Left ventricle myocardium inferior (tissue), 1 donor: Measurements from ENCODE around the gene KBTBD12. TPM values are rescaled to one million over a fixed set of nuclear protein-coding genes. Genes with fewer than 3 reads are reported as not detected.
A peak's percentile ranks its signal among the peaks of the same experiment; 100 is the strongest.

Experiments
- DNase-seq: peaks from one replicate; pipeline ENCODE4 v3.0.0-alpha.2; 2020
- H3K27ac ChIP-seq: fragments of 200-600 bp; replicated peaks from 2 replicates; pipeline ENCODE4 v1.8.0; 2021
- H3K27me3 ChIP-seq: fragments of 200-600 bp; 2 replicates; pipeline ENCODE4 v1.8.0; 2021; ENCODE audit warnings: low read depth
- H3K36me3 ChIP-seq: fragments of 200-600 bp; 2 replicates; pipeline ENCODE4 v1.8.0; 2021
- H3K4me1 ChIP-seq: fragments of 200-600 bp; 2 replicates; pipeline ENCODE4 v1.8.0; 2021
- H3K4me3 ChIP-seq: fragments of 200-600 bp; 2 replicates; pipeline ENCODE4 v1.8.0; 2021; ENCODE audit warnings: mild to moderate bottlenecking, moderate library complexity
- H3K9me3 ChIP-seq: fragments of 200-600 bp; replicated peaks from 2 replicates; pipeline ENCODE4 v1.8.0; 2021
- intact Hi-C: fragments of 100-400 bp; cut with micrococcal nuclease; formaldehyde crosslinking; loops from one replicate; pipeline ENCODE4 v1.11.0; 2022
- total RNA-seq: library from RNA; stranded (reverse); fragmentation: NEBNext Ultra II Directional; extraction: Animal tissue kit (Norgen Biotek cat#: 25700); gene quantifications from one replicate; pipeline ENCODE4 v1.2.1, GENCODE V29; 2021
- TF ChIP-seq, protein P1 (sequence below): fragments of 200-600 bp; IDR thresholded peaks from 2 replicates; pipeline ENCODE4 v1.8.0; 2021; ENCODE audit warnings: antibody characterized with exemption, mild to moderate bottlenecking, borderline replicate concordance
- donor health status: DM: no; HTN: yes; CAD: no; lungs with severe emphysema.

KBTBD12 gene
- total RNA-seq, 1 donor from 2014 or later, result 41.8 TPM

DNA sequence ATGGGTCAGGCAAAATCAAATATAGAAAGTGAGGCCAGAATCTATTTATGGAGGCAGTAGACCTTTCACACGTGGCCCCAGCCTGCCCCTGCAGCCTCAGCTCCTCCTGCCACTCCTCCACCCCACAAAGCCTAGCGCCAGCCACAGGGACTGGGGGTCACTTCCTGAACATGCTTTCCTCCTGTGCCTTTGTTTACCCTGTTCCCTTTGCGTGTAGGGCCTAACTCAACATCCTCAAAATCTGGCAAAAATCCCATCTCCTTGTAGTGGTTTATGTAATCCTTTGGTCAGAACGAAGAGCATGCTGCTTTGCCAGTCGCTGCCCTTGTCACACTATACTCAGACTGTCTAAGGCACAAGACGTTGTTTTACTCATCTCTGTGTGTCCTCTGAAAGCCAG is 39.6 kb downstream of the KBTBD12 start:
- Histone ChIP-seq H3K4me1 (peaks cover 44% of the 10 kb centered on the region), H3K9me3 (no peaks in the 10 kb centered on the region), H3K27ac (peak overlapping the region; percentile 90), H3K36me3 (no peaks in the 10 kb centered on the region), H3K4me3 (peak overlapping the region; percentile 12), H3K27me3 (no peaks in the 10 kb centered on the region)
- intact Hi-C loops, result no loop called here
- TF ChIP-seq, protein P1, sequence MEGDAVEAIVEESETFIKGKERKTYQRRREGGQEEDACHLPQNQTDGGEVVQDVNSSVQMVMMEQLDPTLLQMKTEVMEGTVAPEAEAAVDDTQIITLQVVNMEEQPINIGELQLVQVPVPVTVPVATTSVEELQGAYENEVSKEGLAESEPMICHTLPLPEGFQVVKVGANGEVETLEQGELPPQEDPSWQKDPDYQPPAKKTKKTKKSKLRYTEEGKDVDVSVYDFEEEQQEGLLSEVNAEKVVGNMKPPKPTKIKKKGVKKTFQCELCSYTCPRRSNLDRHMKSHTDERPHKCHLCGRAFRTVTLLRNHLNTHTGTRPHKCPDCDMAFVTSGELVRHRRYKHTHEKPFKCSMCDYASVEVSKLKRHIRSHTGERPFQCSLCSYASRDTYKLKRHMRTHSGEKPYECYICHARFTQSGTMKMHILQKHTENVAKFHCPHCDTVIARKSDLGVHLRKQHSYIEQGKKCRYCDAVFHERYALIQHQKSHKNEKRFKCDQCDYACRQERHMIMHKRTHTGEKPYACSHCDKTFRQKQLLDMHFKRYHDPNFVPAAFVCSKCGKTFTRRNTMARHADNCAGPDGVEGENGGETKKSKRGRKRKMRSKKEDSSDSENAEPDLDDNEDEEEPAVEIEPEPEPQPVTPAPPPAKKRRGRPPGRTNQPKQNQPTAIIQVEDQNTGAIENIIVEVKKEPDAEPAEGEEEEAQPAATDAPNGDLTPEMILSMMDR, result no peak
- peak; percentile 56 for DNase-seq

DNA sequence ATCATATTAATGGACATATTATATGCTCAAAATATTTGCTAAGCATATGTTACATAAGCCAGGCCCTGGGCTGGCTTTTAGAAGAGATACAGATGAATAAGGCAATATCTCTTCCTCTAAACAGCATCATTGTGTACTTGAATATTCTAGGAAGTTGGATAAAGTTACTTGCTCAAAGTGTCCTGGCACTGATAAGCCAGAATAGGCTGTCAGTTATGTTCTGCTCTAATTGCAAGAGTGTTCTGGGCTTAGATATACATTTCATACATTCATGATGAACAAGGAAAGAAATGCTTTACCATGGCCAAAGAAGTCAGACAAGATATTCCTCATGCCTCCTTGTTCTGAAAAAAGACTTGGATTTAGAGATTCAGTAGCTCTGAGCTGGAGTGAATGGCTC is 40.7 kb downstream of the KBTBD12 start:
- DNase-seq, result no peak
- TF ChIP-seq, protein P1, result no peak
- Histone ChIP-seq H3K4me3 (no peak overlapping the region), H3K27ac (peak overlapping the region; percentile 90), H3K27me3 (no peaks in the 10 kb centered on the region), H3K4me1 (peaks cover 53% of the 10 kb centered on the region), H3K9me3 (no peaks in the 10 kb centered on the region), H3K36me3 (no peaks in the 10 kb centered on the region)
- intact Hi-C loops, result no loop called here

- peaks cover 59% of the 10 kb centered on the region for H3K4me1 ChIP-seq
- H3K9me3 ChIP-seq, result no peaks in the 10 kb centered on the region
- TF ChIP-seq, protein P1, result no peak
- H3K4me3 ChIP-seq, result no peak overlapping the region
- H3K36me3 ChIP-seq, result no peaks in the 10 kb centered on the region
- H3K27ac ChIP-seq, result peak overlapping the region; percentile 90
- intact Hi-C loops, result no loop called here
- no peaks in the 10 kb centered on the region for H3K27me3 ChIP-seq
- no peak for DNase-seq
Measured at GRCh38 chr3:127959041-127959440, 44.0 kb downstream of the KBTBD12 start.

DNA sequence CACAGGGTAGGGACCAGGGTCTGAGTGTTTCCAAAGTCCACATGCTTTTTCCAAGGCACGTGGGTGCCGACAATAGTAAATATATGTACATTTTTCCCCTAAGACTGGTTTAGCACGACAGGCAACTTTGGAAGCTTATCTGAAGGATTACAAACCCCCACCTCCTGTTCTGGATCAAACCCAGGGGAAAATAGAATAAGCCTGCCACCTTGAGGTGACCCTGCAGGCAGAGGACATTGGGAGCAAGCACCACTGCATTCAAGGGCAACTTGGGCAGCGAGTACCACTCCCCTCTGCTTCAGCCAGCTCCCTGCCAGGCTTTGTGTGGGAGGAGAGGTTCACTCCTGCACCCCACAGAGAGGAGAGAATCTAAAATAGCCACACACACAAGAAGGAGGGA is 44.8 kb downstream of the KBTBD12 start:
- no peaks in the 10 kb centered on the region for H3K27me3 ChIP-seq
- intact Hi-C loops, result no loop called here
- TF ChIP-seq, protein P1, result peak; percentile 55
- no peaks in the 10 kb centered on the region for H3K9me3 ChIP-seq
- no peak for DNase-seq
- no peaks in the 10 kb centered on the region for H3K36me3 ChIP-seq
- H3K4me3 ChIP-seq, result no peak overlapping the region
- H3K27ac ChIP-seq, result peak overlapping the region; percentile 90
- H3K4me1 ChIP-seq, result peaks cover 59% of the 10 kb centered on the region

- peak overlapping the region; percentile 90 for H3K27ac ChIP-seq
- intact Hi-C loops, result no loop called here
Measured at GRCh38 chr3:127960421-127960965, 45.5 kb downstream of the KBTBD12 start.

More at GRCh38 chr3:127960421-127960965, 45.5 kb downstream of the KBTBD12 start:
- Histone ChIP-seq H3K4me1 (peaks cover 57% of the 10 kb centered on the region), H3K9me3 (no peaks in the 10 kb centered on the region), H3K27me3 (no peaks in the 10 kb centered on the region), H3K36me3 (no peaks in the 10 kb centered on the region), H3K4me3 (no peak overlapping the region)
- TF ChIP-seq, protein P1, result no peak
- DNase-seq, result no peak
